HepG2 (cell line): ENCODE measurements around the gene TBC1D1. TPM values are rescaled to one million over a fixed set of nuclear protein-coding genes. Genes with fewer than 3 reads are reported as not detected.

Experiments
- AFF4 ChIP-seq: sonication (generic); formaldehyde crosslinking; IDR thresholded peaks from 2 replicates; pipeline ENCODE4 v1.4.0; 2020; ENCODE audit warnings: missing genetic modification reagents
- DNMT1 ChIP-seq: sonication (generic); formaldehyde crosslinking; IDR thresholded peaks from 2 replicates; pipeline ENCODE4 v1.5.1; 2020; ENCODE audit warnings: mild to moderate bottlenecking, missing genetic modification reagents
- GMEB1 ChIP-seq: sonication (generic); formaldehyde crosslinking; IDR thresholded peaks from 2 replicates; pipeline ENCODE4 v1.5.1; 2020; ENCODE audit warnings: missing genetic modification reagents, mild to moderate bottlenecking, borderline replicate concordance
- GTF3A ChIP-seq: sonication (generic); formaldehyde crosslinking; conservative IDR thresholded peaks from 2 replicates; pipeline ENCODE4 v1.4.0; 2020; ENCODE audit warnings: mild to moderate bottlenecking, missing genetic modification reagents
- GZF1 ChIP-seq: sonication (generic); formaldehyde crosslinking; IDR thresholded peaks from 2 replicates; pipeline ENCODE4 v1.5.1; 2020; ENCODE audit warnings: mild to moderate bottlenecking, missing genetic modification reagents
- MTA3 ChIP-seq: sonication (generic); formaldehyde crosslinking; IDR thresholded peaks from 2 replicates; pipeline ENCODE4 v1.4.0; 2020; ENCODE audit warnings: missing genetic modification reagents
- MYC ChIP-seq: sonication (generic); formaldehyde crosslinking; IDR thresholded peaks from 2 replicates; pipeline ENCODE4 v1.9.0; 2021; ENCODE audit warnings: missing genetic modification reagents, borderline replicate concordance
- NBN ChIP-seq: fragments of 450-650 bp; conservative IDR thresholded peaks from 2 replicates; pipeline ENCODE4 v1.6.1; 2017
- PCBP1 ChIP-seq: fragments of 200-400 bp; formaldehyde crosslinking; IDR thresholded peaks from 2 replicates; pipeline ENCODE4 v1.6.1; 2017; ENCODE audit warnings: mild to moderate bottlenecking, low read depth, low read length, borderline replicate concordance
- POLR2AphosphoS2 ChIP-seq: IDR thresholded peaks from 2 replicates; pipeline ENCODE4 v1.6.1; 2011; ENCODE audit warnings: low read depth, low read length, improper control_type of control experiment
- RFX3 ChIP-seq: IDR thresholded peaks from 2 replicates; pipeline ENCODE4 v1.6.1; 2016; ENCODE audit warnings: missing biosample characterization, missing genetic modification reagents
- SIN3A ChIP-seq: IDR thresholded peaks from 2 replicates; pipeline ENCODE4 v1.6.1; 2011; ENCODE audit warnings: low read depth, mild to moderate bottlenecking, control low read depth, low read length, borderline replicate concordance
- SRF ChIP-seq: IDR thresholded peaks from 2 replicates; pipeline ENCODE4 v1.6.1; 2011; ENCODE audit warnings: mild to moderate bottlenecking, low read depth, low read length, moderate library complexity
- TBL1XR1 ChIP-seq: fragments of 150-350 bp; IDR thresholded peaks from 2 replicates; pipeline ENCODE4 v1.6.1; 2014; ENCODE audit warnings: borderline replicate concordance, low read length; ENCODE audit not compliant: partially characterized antibody
- TEAD3 ChIP-seq: optimal IDR thresholded peaks from 2 replicates; pipeline ENCODE3; 2016; ENCODE audit warnings: borderline replicate concordance
- TSC22D2 ChIP-seq: sonication (generic); formaldehyde crosslinking; IDR thresholded peaks from 2 replicates; pipeline ENCODE4 v1.5.1; 2020; ENCODE audit warnings: missing genetic modification reagents, mild to moderate bottlenecking, borderline replicate concordance
- XBP1 ChIP-seq: sonication (generic); formaldehyde crosslinking; IDR thresholded peaks from 2 replicates; pipeline ENCODE4 v1.5.0; 2020; ENCODE audit warnings: missing genetic modification reagents
- ZBTB20 ChIP-seq: sonication (generic); formaldehyde crosslinking; IDR thresholded peaks from 2 replicates; pipeline ENCODE4 v1.8.1; 2023; ENCODE audit warnings: missing genetic modification reagents, low read depth, mild to moderate bottlenecking, borderline replicate concordance
- ZC3H13 ChIP-seq: sonication (generic); formaldehyde crosslinking; IDR thresholded peaks from 2 replicates; pipeline ENCODE4 v1.8.1; 2023; ENCODE audit warnings: mild to moderate bottlenecking, missing genetic modification reagents, moderate library complexity
- ZNF20 ChIP-seq: sonication (generic); formaldehyde crosslinking; IDR thresholded peaks from 2 replicates; pipeline ENCODE4 v1.4.0; 2020; ENCODE audit warnings: mild to moderate bottlenecking, moderate library complexity, missing genetic modification reagents
- ZNF235 ChIP-seq: sonication (generic); formaldehyde crosslinking; IDR thresholded peaks from 2 replicates; pipeline ENCODE4 v1.8.1; 2023; ENCODE audit warnings: mild to moderate bottlenecking, missing genetic modification reagents, borderline replicate concordance
- ZNF260 ChIP-seq: sonication (generic); formaldehyde crosslinking; IDR thresholded peaks from 2 replicates; pipeline ENCODE4 v1.4.0; 2020; ENCODE audit warnings: missing genetic modification reagents, low read depth, mild to moderate bottlenecking, borderline replicate concordance
- ZNF264 ChIP-seq: sonication (generic); formaldehyde crosslinking; IDR thresholded peaks from 2 replicates; pipeline ENCODE4 v1.4.0; 2020; ENCODE audit warnings: missing genetic modification reagents
- ZNF460 ChIP-seq: sonication (generic); formaldehyde crosslinking; IDR thresholded peaks from 2 replicates; pipeline ENCODE4 v1.5.1; 2020; ENCODE audit warnings: missing genetic modification reagents, mild to moderate bottlenecking, borderline replicate concordance
- ZNF607 ChIP-seq: sonication (generic); formaldehyde crosslinking; IDR thresholded peaks from 2 replicates; pipeline ENCODE4 v1.5.1; 2020; ENCODE audit warnings: missing genetic modification reagents, mild to moderate bottlenecking, borderline replicate concordance
- ZNF883 ChIP-seq: sonication (generic); formaldehyde crosslinking; IDR thresholded peaks from 2 replicates; pipeline ENCODE4 v1.5.1; 2020; ENCODE audit warnings: mild to moderate bottlenecking, missing genetic modification reagents; ENCODE audit errors: not compliant biosample characterization
- ZSCAN31 ChIP-seq: sonication (generic); formaldehyde crosslinking; IDR thresholded peaks from 2 replicates; pipeline ENCODE4 v1.5.0; 2020; ENCODE audit warnings: low read depth, mild to moderate bottlenecking, missing genetic modification reagents
- polyA plus RNA-seq, 8 experiments: library from polyadenylated mRNA; depleted of rRNA in 3 of 8; stranded (reverse) in 7 of 8; unstranded in 1 of 8; fragments of >200 nt; fragmentation: Illumina TruSeq in 4 of 8; extraction: Trizol in 4 of 8; gene quantifications; 2 replicates each; pipeline versions ENCODE4 v1.2.1 to v1.2.3, GENCODE V29; 2011 to 2016; ENCODE audit warnings: low read depth in 4 of 8, missing spikeins in 1 of 8, mixed read lengths in 1 of 8; ENCODE audit not compliant: insufficient read depth in 1 of 8
- total RNA-seq, 5 experiments: library from RNA; depleted of rRNA; stranded (reverse); fragments of >200 nt; fragmentation: Illumina TruSeq; extraction: Trizol; gene quantifications; 2 replicates each; pipeline ENCODE4 v1.2.3, GENCODE V29; 2016; ENCODE audit warnings: low read depth in 1 of 5

Gene TBC1D1
- total and polyA plus RNA-seq, 2 of the 13 experiments (the other 11 are each of a cell fraction or from before 2014, with no cell fraction given), result 37.3 to 62.8 TPM

GRCh38 chr4:38162240-38162784 is 271.4 kb downstream of the TBC1D1 start (continued):
- TF ChIP-seq MYC (peak; percentile 63; the same call in 1 of the 2 replicates), ZNF607 (no peak), MTA3 (CRISPR knock-in tag) (no peak), ZNF235 (no peak), TEAD3 (CRISPR knock-in tag) (peak; percentile 96), SRF (no peak), XBP1 (CRISPR knock-in tag) (no peak), DNMT1 (no peak), ZBTB20 (0 out of 2 replicates have a peak, but pooled peaks have one; percentile 33), TBL1XR1 (no peak), TSC22D2 (CRISPR knock-in tag) (peak; percentile 86; the same call in 1 of the 2 replicates), ZNF264 (CRISPR knock-in tag) (peak; percentile 80; the same call in 1 of the 2 replicates), ZNF260 (no peak), GTF3A (no peak), PCBP1 (no peak), ZSCAN31 (peak; percentile 72; the same call in 1 of the 2 replicates), ZNF460 (no peak; the same call in 1 of the 2 replicates), SIN3A (no peak; the same call in 1 of the 2 replicates), POLR2AphosphoS2 (no peak), RFX3 (CRISPR knock-in tag) (0 out of 2 replicates have a peak, but pooled peaks have one; percentile 26), AFF4 (CRISPR knock-in tag) (no peak), ZC3H13 (CRISPR knock-in tag) (no peak), GZF1 (CRISPR knock-in tag) (0 out of 2 replicates have a peak, but pooled peaks have one; percentile 39), NBN (no peak), ZNF20 (CRISPR knock-in tag) (no peak), ZNF883 (CRISPR knock-in tag) (peak; percentile 56), GMEB1 (CRISPR knock-in tag) (peak; percentile 20; the same call in 1 of the 2 replicates)
